SK-N-SH treated with all-trans-retinoic acid at 6 μM for 48 hours (cell line): ENCODE measurements around the gene PCK1.

Experiments used
- ATAC-seq: fragments of 200-7000 bp; cut with Tn5 transposase; 3 replicates; pipeline ENCODE4 v1.9.1; 2020; ENCODE audit warnings: mild to moderate bottlenecking, moderate library complexity
- ARNTL ChIP-seq: fragments of 450-650 bp; formaldehyde crosslinking; IDR thresholded peaks from 2 replicates; pipeline ENCODE4 v1.5.0; 2020; ENCODE audit warnings: low read depth, mild to moderate bottlenecking, moderate library complexity, borderline replicate concordance
- BACH2 ChIP-seq: fragments of 250-450 bp; sonication (Bioruptor Pico); IDR thresholded peaks from 2 replicates; pipeline ENCODE4 v1.9.0; 2021; ENCODE audit warnings: mild to moderate bottlenecking, borderline replicate concordance
- CREB5 ChIP-seq: fragments of 250-450 bp; sonication (Bioruptor Pico); IDR thresholded peaks from 2 replicates; pipeline ENCODE4 v1.5.1; 2020; ENCODE audit warnings: low read depth, mild to moderate bottlenecking, moderate library complexity
- CSDC2 ChIP-seq: fragments of 250-450 bp; sonication (Bioruptor Pico); IDR thresholded peaks from 2 replicates; pipeline ENCODE4 v1.5.0; 2020; ENCODE audit warnings: mild to moderate bottlenecking, moderate library complexity
- CSRNP3 ChIP-seq: fragments of 250-450 bp; sonication (Bioruptor Pico); IDR thresholded peaks from 2 replicates; pipeline ENCODE4 v1.5.1; 2021; ENCODE audit warnings: mild to moderate bottlenecking, moderate library complexity
- ESRRG ChIP-seq: fragments of 250-450 bp; sonication (Bioruptor Pico); IDR thresholded peaks from 2 replicates; pipeline ENCODE4 v1.6.1; 2021; ENCODE audit warnings: mild to moderate bottlenecking
- GLIS3 ChIP-seq: fragments of 250-450 bp; sonication (Bioruptor Pico); IDR thresholded peaks from 2 replicates; pipeline ENCODE4 v1.5.0; 2020; ENCODE audit warnings: mild to moderate bottlenecking, moderate library complexity
- PATZ1 ChIP-seq: fragments of 250-450 bp; sonication (Bioruptor Pico); IDR thresholded peaks from 2 replicates; pipeline ENCODE4 v1.8.0; 2020; ENCODE audit warnings: mild to moderate bottlenecking, moderate library complexity, borderline replicate concordance
- PPARA ChIP-seq: fragments of 250-450 bp; sonication (Bioruptor Pico); IDR thresholded peaks from 2 replicates; pipeline ENCODE4 v1.5.0; 2020; ENCODE audit warnings: mild to moderate bottlenecking, borderline replicate concordance
- SNAI2 ChIP-seq: fragments of 250-450 bp; sonication (Bioruptor Pico); IDR thresholded peaks from 2 replicates; pipeline ENCODE4 v1.5.0; 2020; ENCODE audit warnings: mild to moderate bottlenecking, moderate library complexity
- TCF4 ChIP-seq: fragments of 250-450 bp; sonication (Bioruptor Pico); IDR thresholded peaks from 2 replicates; pipeline ENCODE4 v1.8.0; 2021; ENCODE audit warnings: mild to moderate bottlenecking, moderate library complexity, borderline replicate concordance
- TOX ChIP-seq: fragments of 250-450 bp; sonication (Bioruptor Pico); IDR thresholded peaks from 2 replicates; pipeline ENCODE4 v1.8.0; 2021; ENCODE audit warnings: mild to moderate bottlenecking, moderate library complexity, borderline replicate concordance
- ZC3H10 ChIP-seq: fragments of 250-450 bp; sonication (Bioruptor Pico); IDR thresholded peaks from 2 replicates; pipeline ENCODE4 v1.5.1; 2021; ENCODE audit warnings: mild to moderate bottlenecking, moderate library complexity
- ZFP3 ChIP-seq: fragments of 250-450 bp; sonication (Bioruptor Pico); IDR thresholded peaks from 2 replicates; pipeline ENCODE4 v1.5.0; 2020; ENCODE audit warnings: mild to moderate bottlenecking, moderate library complexity
- ZFP30 ChIP-seq: fragments of 450-650 bp; formaldehyde crosslinking; IDR thresholded peaks from 2 replicates; pipeline ENCODE4 v1.5.0; 2022; ENCODE audit warnings: mild to moderate bottlenecking, moderate library complexity
- ZNF565 ChIP-seq: fragments of 450-650 bp; formaldehyde crosslinking; conservative IDR thresholded peaks from 2 replicates; pipeline ENCODE4 v1.5.0; 2020; ENCODE audit warnings: low read depth, mild to moderate bottlenecking, moderate library complexity
- ZNF70 ChIP-seq: fragments of 450-650 bp; formaldehyde crosslinking; IDR thresholded peaks from 2 replicates; pipeline ENCODE4 v1.5.0; 2020; ENCODE audit warnings: mild to moderate bottlenecking, moderate library complexity
- ZNF8 ChIP-seq: fragments of 450-650 bp; formaldehyde crosslinking; IDR thresholded peaks from 2 replicates; pipeline ENCODE4 v1.5.0; 2020; ENCODE audit warnings: mild to moderate bottlenecking, moderate library complexity
- TF ChIP-seq, protein P1 (sequence below): fragments of 250-450 bp; sonication (Bioruptor Pico); IDR thresholded peaks from 2 replicates; pipeline ENCODE4 v1.5.0; 2020; ENCODE audit warnings: mild to moderate bottlenecking, moderate library complexity

Gene PCK1

DNA sequence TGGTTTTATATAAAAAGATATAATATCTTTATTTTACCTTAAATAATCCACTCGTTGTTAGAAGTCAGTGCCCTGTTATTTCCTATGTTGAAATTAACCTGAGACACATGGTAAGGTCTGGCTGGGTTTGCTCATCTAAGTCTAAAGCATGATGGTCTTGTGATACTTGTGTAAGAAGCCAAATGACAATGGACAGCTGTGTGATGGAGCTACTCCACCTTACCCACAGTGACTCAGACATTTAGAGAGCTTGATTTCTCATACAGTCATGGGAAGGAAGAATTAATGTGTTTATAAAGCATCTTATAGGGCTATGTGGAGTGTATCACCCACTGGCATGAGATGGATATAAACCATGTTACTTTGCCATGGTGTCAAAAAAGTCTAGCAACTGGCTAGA is 47.7 kb upstream of the PCK1 start (continued):
- TF ChIP-seq CSRNP3 (no peak), ZNF70 (CRISPR knock-in tag) (no peak)

DNA sequence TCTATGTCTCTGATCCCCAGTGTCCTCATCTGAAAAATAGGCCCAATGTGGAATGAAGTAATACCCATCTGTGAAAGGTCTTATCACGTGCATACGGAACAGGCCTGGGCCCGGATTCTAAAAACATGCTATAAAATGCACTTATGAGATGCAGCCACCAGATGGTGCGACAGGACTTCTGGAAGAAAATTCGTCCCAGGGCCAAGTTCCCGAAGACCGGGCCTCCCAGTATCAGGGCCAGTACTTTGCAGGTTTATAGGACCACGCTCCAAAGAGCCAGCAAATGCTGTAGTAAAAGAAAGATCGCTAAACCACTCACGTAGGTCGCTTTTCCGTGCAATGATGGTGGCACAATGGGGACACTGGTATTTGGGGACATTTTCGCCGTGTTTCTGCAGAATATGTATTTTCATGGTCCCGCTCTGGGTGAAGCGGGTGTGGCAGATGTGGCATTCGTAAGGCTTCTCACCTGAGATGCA is 46.6 kb upstream of the PCK1 start:
- peak; percentile 76 for ATAC-seq
- TF ChIP-seq CSRNP3 (no peak), TCF4 (CRISPR knock-in tag) (no peak), BACH2 (CRISPR knock-in tag) (no peak), ZFP3 (CRISPR knock-in tag) (no peak), PATZ1 (no peak), ZNF8 (no peak), ZC3H10 (CRISPR knock-in tag) (no peak), ESRRG (CRISPR knock-in tag) (no peak), CREB5 (CRISPR knock-in tag) (no peak), SNAI2 (CRISPR knock-in tag) (no peak), GLIS3 (CRISPR knock-in tag) (no peak), ARNTL (CRISPR knock-in tag) (no peak), PPARA (CRISPR knock-in tag) (no peak), TOX (CRISPR knock-in tag) (no peak), ZNF565 (CRISPR knock-in tag) (no peak)
- TF ChIP-seq, protein P1, sequence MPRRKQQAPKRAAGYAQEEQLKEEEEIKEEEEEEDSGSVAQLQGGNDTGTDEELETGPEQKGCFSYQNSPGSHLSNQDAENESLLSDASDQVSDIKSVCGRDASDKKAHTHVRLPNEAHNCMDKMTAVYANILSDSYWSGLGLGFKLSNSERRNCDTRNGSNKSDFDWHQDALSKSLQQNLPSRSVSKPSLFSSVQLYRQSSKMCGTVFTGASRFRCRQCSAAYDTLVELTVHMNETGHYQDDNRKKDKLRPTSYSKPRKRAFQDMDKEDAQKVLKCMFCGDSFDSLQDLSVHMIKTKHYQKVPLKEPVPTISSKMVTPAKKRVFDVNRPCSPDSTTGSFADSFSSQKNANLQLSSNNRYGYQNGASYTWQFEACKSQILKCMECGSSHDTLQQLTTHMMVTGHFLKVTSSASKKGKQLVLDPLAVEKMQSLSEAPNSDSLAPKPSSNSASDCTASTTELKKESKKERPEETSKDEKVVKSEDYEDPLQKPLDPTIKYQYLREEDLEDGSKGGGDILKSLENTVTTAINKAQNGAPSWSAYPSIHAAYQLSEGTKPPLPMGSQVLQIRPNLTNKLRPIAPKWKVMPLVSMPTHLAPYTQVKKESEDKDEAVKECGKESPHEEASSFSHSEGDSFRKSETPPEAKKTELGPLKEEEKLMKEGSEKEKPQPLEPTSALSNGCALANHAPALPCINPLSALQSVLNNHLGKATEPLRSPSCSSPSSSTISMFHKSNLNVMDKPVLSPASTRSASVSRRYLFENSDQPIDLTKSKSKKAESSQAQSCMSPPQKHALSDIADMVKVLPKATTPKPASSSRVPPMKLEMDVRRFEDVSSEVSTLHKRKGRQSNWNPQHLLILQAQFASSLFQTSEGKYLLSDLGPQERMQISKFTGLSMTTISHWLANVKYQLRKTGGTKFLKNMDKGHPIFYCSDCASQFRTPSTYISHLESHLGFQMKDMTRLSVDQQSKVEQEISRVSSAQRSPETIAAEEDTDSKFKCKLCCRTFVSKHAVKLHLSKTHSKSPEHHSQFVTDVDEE (CRISPR knock-in tag) = no peak

- TF ChIP-seq GLIS3 (CRISPR knock-in tag) (no peak), ZC3H10 (CRISPR knock-in tag) (no peak), ZNF8 (no peak), CSDC2 (CRISPR knock-in tag) (no peak), CREB5 (CRISPR knock-in tag) (no peak), CSRNP3 (no peak), TOX (CRISPR knock-in tag) (no peak), BACH2 (CRISPR knock-in tag) (no peak), ARNTL (CRISPR knock-in tag) (no peak), ZFP3 (CRISPR knock-in tag) (no peak), ZNF70 (CRISPR knock-in tag) (no peak), SNAI2 (CRISPR knock-in tag) (no peak), ZFP30 (CRISPR knock-in tag) (no peak), PPARA (CRISPR knock-in tag) (no peak), ESRRG (CRISPR knock-in tag) (no peak), TCF4 (CRISPR knock-in tag) (no peak)
- no peak for ATAC-seq
These were observed 43.0 kb upstream of the PCK1 start for GRCh38 chr20:57517904-57518303.
